ENCODE results near the gene ANK3.

DNA sequence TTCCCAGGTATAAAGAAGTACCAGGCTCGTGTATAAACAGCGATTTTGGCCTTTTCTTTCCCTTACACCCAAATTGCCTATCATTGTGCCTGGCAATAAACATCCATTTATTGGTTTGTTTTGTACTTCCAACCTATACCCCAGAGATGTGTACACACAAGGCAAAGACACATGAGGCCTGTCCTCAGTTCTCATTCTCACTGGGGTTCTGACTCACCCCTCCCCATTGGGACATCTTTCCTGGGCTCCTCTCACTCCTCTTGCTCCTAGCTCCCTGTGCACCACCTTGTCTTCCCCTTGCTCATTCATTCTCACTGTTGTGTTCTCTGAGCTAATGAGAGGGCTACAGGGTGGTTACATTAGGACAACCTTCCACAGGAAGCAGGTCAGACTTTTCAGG is 240.7 kb downstream of the ANK3 start:
- TF ChIP-seq, protein P1, sequence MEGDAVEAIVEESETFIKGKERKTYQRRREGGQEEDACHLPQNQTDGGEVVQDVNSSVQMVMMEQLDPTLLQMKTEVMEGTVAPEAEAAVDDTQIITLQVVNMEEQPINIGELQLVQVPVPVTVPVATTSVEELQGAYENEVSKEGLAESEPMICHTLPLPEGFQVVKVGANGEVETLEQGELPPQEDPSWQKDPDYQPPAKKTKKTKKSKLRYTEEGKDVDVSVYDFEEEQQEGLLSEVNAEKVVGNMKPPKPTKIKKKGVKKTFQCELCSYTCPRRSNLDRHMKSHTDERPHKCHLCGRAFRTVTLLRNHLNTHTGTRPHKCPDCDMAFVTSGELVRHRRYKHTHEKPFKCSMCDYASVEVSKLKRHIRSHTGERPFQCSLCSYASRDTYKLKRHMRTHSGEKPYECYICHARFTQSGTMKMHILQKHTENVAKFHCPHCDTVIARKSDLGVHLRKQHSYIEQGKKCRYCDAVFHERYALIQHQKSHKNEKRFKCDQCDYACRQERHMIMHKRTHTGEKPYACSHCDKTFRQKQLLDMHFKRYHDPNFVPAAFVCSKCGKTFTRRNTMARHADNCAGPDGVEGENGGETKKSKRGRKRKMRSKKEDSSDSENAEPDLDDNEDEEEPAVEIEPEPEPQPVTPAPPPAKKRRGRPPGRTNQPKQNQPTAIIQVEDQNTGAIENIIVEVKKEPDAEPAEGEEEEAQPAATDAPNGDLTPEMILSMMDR (IDR thresholded peaks at IDR 0.05): no peak
- TF ChIP-seq POLR2A (IDR thresholded peaks at IDR 0.05): no peak
